ENCODE measurements around the gene KLHL40. TPM values are rescaled to one million over a fixed set of nuclear protein-coding genes. Genes with fewer than 3 reads are reported as not detected.
A peak's percentile ranks its signal among the peaks of the same experiment; 100 is the strongest.

Gene KLHL40
- total and polyA plus RNA-seq, 9 of the 15 experiments (the other 6 are each of a cell fraction or from before 2014, with no cell fraction given) = not detected

- TF ChIP-seq, protein P1, sequence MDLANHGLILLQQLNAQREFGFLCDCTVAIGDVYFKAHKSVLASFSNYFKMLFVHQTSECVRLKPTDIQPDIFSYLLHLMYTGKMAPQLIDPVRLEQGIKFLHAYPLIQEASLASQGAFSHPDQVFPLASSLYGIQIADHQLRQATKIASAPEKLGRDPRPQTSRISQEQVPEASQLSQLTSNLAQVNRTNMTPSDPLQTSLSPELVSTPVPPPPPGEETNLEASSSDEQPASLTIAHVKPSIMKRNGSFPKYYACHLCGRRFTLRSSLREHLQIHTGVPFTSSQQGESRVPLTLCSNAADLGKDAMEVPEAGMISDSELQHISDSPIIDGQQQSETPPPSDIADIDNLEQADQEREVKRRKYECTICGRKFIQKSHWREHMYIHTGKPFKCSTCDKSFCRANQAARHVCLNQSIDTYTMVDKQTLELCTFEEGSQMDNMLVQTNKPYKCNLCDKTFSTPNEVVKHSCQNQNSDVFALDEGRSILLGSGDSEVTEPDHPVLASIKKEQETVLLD (IDR thresholded peaks at IDR 0.05) = no peak
- TF ChIP-seq SAFB (IDR thresholded peaks at IDR 0.05; ENCODE audit: borderline replicate concordance, low read depth, low read length) (no peak), JUND (IDR thresholded peaks at IDR 0.05; ENCODE audit: borderline replicate concordance, low read depth, low read length) (0 out of 2 replicates have a peak, but pooled peaks have one; percentile 3), JUND (tag; IDR thresholded peaks at IDR 0.05; ENCODE audit: borderline replicate concordance, low read depth, low read length) (no peak), ZBTB49 (CRISPR knock-in tag; IDR thresholded peaks at IDR 0.05; ENCODE audit: borderline replicate concordance) (0 out of 2 replicates have a peak, but pooled peaks have one; percentile 61), CBFB (CRISPR knock-in tag; IDR thresholded peaks at IDR 0.05) (0 out of 2 replicates have a peak, but pooled peaks have one; percentile 27), CBX8 (IDR thresholded peaks at IDR 0.05; ENCODE audit: borderline replicate concordance, extremely low read depth, low read depth, low read length, poor library complexity, severe bottlenecking) (no peak), SMAD2 (IDR thresholded peaks at IDR 0.05; ENCODE audit: low read depth, low read length) (no peak), ZNF592 (IDR thresholded peaks at IDR 0.05) (no peak), ZNF282 (CRISPR knock-in tag; IDR thresholded peaks at IDR 0.05) (no peak), ZNF212 (CRISPR knock-in tag; IDR thresholded peaks at IDR 0.05) (no peak), MCM2 (IDR thresholded peaks at IDR 0.05; ENCODE audit: low read depth) (no peak), ZBTB17 (CRISPR knock-in tag; IDR thresholded peaks at IDR 0.05) (no peak), YY1 (IDR thresholded peaks at IDR 0.05; ENCODE audit: borderline replicate concordance in 1 of 3, control insufficient read depth in 1 of 3, extremely low read depth in 1 of 3, insufficient read depth in 3 of 3, insufficient read length in 1 of 3, insufficient replicate concordance in 2 of 3, low read depth in 1 of 3, low read length in 2 of 3) (no peak)
- TF ChIP-seq, protein P2, sequence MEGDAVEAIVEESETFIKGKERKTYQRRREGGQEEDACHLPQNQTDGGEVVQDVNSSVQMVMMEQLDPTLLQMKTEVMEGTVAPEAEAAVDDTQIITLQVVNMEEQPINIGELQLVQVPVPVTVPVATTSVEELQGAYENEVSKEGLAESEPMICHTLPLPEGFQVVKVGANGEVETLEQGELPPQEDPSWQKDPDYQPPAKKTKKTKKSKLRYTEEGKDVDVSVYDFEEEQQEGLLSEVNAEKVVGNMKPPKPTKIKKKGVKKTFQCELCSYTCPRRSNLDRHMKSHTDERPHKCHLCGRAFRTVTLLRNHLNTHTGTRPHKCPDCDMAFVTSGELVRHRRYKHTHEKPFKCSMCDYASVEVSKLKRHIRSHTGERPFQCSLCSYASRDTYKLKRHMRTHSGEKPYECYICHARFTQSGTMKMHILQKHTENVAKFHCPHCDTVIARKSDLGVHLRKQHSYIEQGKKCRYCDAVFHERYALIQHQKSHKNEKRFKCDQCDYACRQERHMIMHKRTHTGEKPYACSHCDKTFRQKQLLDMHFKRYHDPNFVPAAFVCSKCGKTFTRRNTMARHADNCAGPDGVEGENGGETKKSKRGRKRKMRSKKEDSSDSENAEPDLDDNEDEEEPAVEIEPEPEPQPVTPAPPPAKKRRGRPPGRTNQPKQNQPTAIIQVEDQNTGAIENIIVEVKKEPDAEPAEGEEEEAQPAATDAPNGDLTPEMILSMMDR (IDR thresholded peaks at IDR 0.05 in 2 of 3, conservative IDR thresholded peaks at IDR 0.05 in 1 of 3; ENCODE audit: insufficient read depth in 2 of 3, low read depth in 1 of 3, low read length in 3 of 3) = no peak
Observed at GRCh38 chr3:42701371-42702065, 16.2 kb downstream of the KLHL40 start (continued).
